Breast epithelium (tissue), 3 donors: Measurements from ENCODE around the gene SAMD14.

Experiments
- CTCF ChIP-seq, 3 donors: fragments of 450-650 bp; IDR thresholded peaks; one replicate each; pipeline ENCODE4 v1.5.1; 2016 to 2017; ENCODE audit warnings: antibody characterized with exemption in 3 of 3, mild to moderate bottlenecking in 3 of 3, moderate library complexity in 3 of 3
- POLR2A ChIP-seq: fragments of 450-650 bp; IDR thresholded peaks from one replicate; pipeline ENCODE4 v1.6.1; 2016; ENCODE audit warnings: antibody characterized with exemption, mild to moderate bottlenecking, moderate library complexity

- TF ChIP-seq POLR2A (no peak), CTCF (IDR thresholded peaks at IDR 0.05) (no peak)
Measured at GRCh38 chr17:50065056-50065455, 64.9 kb downstream of the SAMD14 start.
